ENCODE measurements around the gene TLE1. TPM values are rescaled to one million over a fixed set of nuclear protein-coding genes. Genes with fewer than 3 reads are reported as not detected.

TLE1 gene
- total and polyA plus RNA-seq, 2 donors (not counting 1 experiment from before 2014, with no cell fraction given): 33.5 to 80.3 TPM

GRCh38 chr9:81605170-81605670 lies 84.1 kb downstream of the TLE1 start:
- intact Hi-C loops (cut with micrococcal nuclease): no loop called here

More at GRCh38 chr9:81605170-81605670, 84.1 kb downstream of the TLE1 start:
- H3K4me1 Mint-ChIP-seq: peaks cover 26% of the 10 kb centered on the region
- no peaks in the 10 kb centered on the region for H3K27me3 Mint-ChIP-seq
- no peak overlapping the region for H3K4me2 ChIP-seq (replicated peaks; ENCODE audit: low read depth, low read length, poor library complexity, severe bottlenecking)
- ChIA-PET CTCF (no interaction called here), POLR2A (no interaction called here)
- H3K9ac ChIP-seq (ENCODE audit: low read length): no peak overlapping the region
- H3K27ac Mint-ChIP-seq: no peak overlapping the region
- no peak for DNase-seq
- H3K4me3 ChIP-seq (ENCODE audit: control extremely low read depth in 1 of 5, extremely low read depth in 1 of 5, insufficient read depth in 1 of 5, low read depth in 2 of 5, low read length in 4 of 5): no peak overlapping the region
- no peak overlapping the region for H3K27ac ChIP-seq (ENCODE audit: low read length in 2 of 2)
- no peak for ATAC-seq (ENCODE audit: low read depth)
- no peaks in the 10 kb centered on the region for H4K20me1 ChIP-seq (ENCODE audit: control insufficient read depth, insufficient read depth, low read length, poor library complexity, severe bottlenecking)
- no peaks in the 10 kb centered on the region for H3K9me3 Mint-ChIP-seq (ENCODE audit: insufficient read depth)
- peaks cover 3% of the 10 kb centered on the region for H3K79me2 ChIP-seq (ENCODE audit: control insufficient read depth, insufficient read depth, low read length)
- peaks cover 9 to 14% of the 10 kb centered on the region in 2 donors for H3K4me1 ChIP-seq (ENCODE audit: control insufficient read depth in 2 of 2, insufficient read depth in 2 of 2, low read length in 2 of 2)
- WGBS (ENCODE audit: insufficient coverage): 100% methylated on average over 1 of the region's 8 CpGs
- H3K27me3 ChIP-seq (replicated peaks in 1 of 4; ENCODE audit: control extremely low read depth in 1 of 4, control insufficient read depth in 3 of 4, insufficient read depth in 4 of 4, low read length in 3 of 4): no peaks in the 10 kb centered on the region
- peaks cover 0 to 51% of the 10 kb centered on the region in 2 experiments for H3K36me3 ChIP-seq (replicated peaks in 1 of 2; ENCODE audit: control extremely low read depth in 1 of 2, control insufficient read depth in 1 of 2, extremely low read depth in 1 of 2, insufficient read depth in 2 of 2, low read length in 1 of 2)
- TF ChIP-seq CTCF (IDR thresholded peaks at IDR 0.05) (no peak), EZH2 (IDR thresholded peaks at IDR 0.05; ENCODE audit: borderline replicate concordance, insufficient read depth, low read depth, low read length, poor library complexity, severe bottlenecking) (no peak)
- no peaks in the 10 kb centered on the region for H3K9me3 ChIP-seq (ENCODE audit: control extremely low read depth in 1 of 3, control insufficient read depth in 2 of 3, insufficient read depth in 1 of 3, low read length in 2 of 3)
- H3K4me3 Mint-ChIP-seq: no peak overlapping the region
- no peak overlapping the region for H2AFZ ChIP-seq (ENCODE audit: insufficient read depth, low read depth, low read length, poor library complexity, severe bottlenecking)
